Mesodermal cell (in vitro differentiated cells): ENCODE data around the gene CMIP.

Experiments used
- H3K27ac ChIP-seq: 2 replicates; pipeline ENCODE4 v1.7.0; 2013; ENCODE audit warnings: mild to moderate bottlenecking, low read depth, low read length, moderate library complexity; ENCODE audit not compliant: severe bottlenecking
- H3K36me3 ChIP-seq: 2 replicates; pipeline ENCODE4 v1.7.1; 2013; ENCODE audit warnings: mild to moderate bottlenecking, low read length, moderate library complexity; ENCODE audit not compliant: control insufficient read depth, insufficient read depth
- H3K4me1 ChIP-seq: one replicate; pipeline ENCODE4 v1.7.1; 2013; ENCODE audit warnings: mild to moderate bottlenecking, low read length; ENCODE audit not compliant: insufficient read depth, control insufficient read depth, poor library complexity, severe bottlenecking
- H3K4me3 ChIP-seq: 2 replicates; pipeline ENCODE4 v1.7.0; 2013; ENCODE audit warnings: low read length, control low read depth, mild to moderate bottlenecking; ENCODE audit not compliant: insufficient read depth, poor library complexity, severe bottlenecking; ENCODE audit errors: extremely low read depth
- H3K9me3 ChIP-seq: 2 replicates; pipeline ENCODE4 v1.7.1; 2013; ENCODE audit warnings: mild to moderate bottlenecking, low read length, moderate library complexity; ENCODE audit not compliant: control insufficient read depth
- WGBS, 2 experiments: methylation state at CpG; one replicate each; pipeline ENCODE4 v1.1.5; 2013; ENCODE audit warnings: missing lambda C conversion rate in 2 of 2; ENCODE audit not compliant: insufficient coverage in 2 of 2; 5-methylcytosine and 5-hydroxymethylcytosine counted together

The CMIP gene

GRCh38 chr16:81473066-81473488 lies 28.5 kb downstream of the CMIP start:
- WGBS, 2 experiments, result 74 to 76% methylated on average over 12 of the region's 14 CpGs
- Histone ChIP-seq H3K36me3 (peaks cover 51% of the 10 kb centered on the region), H3K27ac (no peak overlapping the region), H3K9me3 (no peaks in the 10 kb centered on the region), H3K4me1 (peaks cover 10% of the 10 kb centered on the region), H3K4me3 (no peak overlapping the region)

GRCh38 chr16:81473558-81473957 lies 28.9 kb downstream of the CMIP start:
- 95 to 100% methylated on average over 4 to 9 of the region's 10 CpGs for WGBS, 2 experiments
- Histone ChIP-seq H3K27ac (no peak overlapping the region), H3K4me3 (no peak overlapping the region), H3K36me3 (peaks cover 51% of the 10 kb centered on the region), H3K4me1 (peaks cover 12% of the 10 kb centered on the region), H3K9me3 (no peaks in the 10 kb centered on the region)

- Histone ChIP-seq H3K27ac (no peak overlapping the region), H3K4me1 (peaks cover 19% of the 10 kb centered on the region), H3K36me3 (peaks cover 51% of the 10 kb centered on the region), H3K4me3 (no peak overlapping the region), H3K9me3 (no peaks in the 10 kb centered on the region)
- 95% methylated on average over 15 to 17 of the region's 20 CpGs for whole genome bisulfite sequencing, 2 experiments
These were observed 29.7 kb downstream of the CMIP start for GRCh38 chr16:81473969-81474959.

- Histone ChIP-seq H3K9me3 (no peaks in the 10 kb centered on the region), H3K4me1 (peaks cover 25% of the 10 kb centered on the region), H3K36me3 (peaks cover 27% of the 10 kb centered on the region), H3K27ac (no peak overlapping the region), H3K4me3 (no peak overlapping the region)
- 89 to 91% methylated on average over 15 to 17 of the region's 19 CpGs for WGBS, 2 experiments
These were observed 33.4 kb downstream of the CMIP start for GRCh38 chr16:81477697-81478693.

GRCh38 chr16:81478876-81479511 lies 34.4 kb downstream of the CMIP start:
- WGBS, 2 experiments, result 85 to 88% methylated on average over 10 to 13 of the region's 13 CpGs
- Histone ChIP-seq H3K9me3 (no peaks in the 10 kb centered on the region), H3K27ac (no peak overlapping the region), H3K36me3 (peaks cover 20% of the 10 kb centered on the region), H3K4me1 (peaks cover 25% of the 10 kb centered on the region), H3K4me3 (no peak overlapping the region)

GRCh38 chr16:81480606-81481206 lies 36.1 kb downstream of the CMIP start:
- Histone ChIP-seq H3K27ac (no peak overlapping the region), H3K9me3 (no peaks in the 10 kb centered on the region), H3K4me1 (peaks cover 25% of the 10 kb centered on the region), H3K36me3 (peaks cover 23% of the 10 kb centered on the region), H3K4me3 (no peak overlapping the region)
- 100% methylated on average over 7 of the region's 9 CpGs for WGBS, 2 experiments

- H3K4me3 ChIP-seq, result no peak overlapping the region
- peaks cover 28% of the 10 kb centered on the region for H3K4me1 ChIP-seq
- no peaks in the 10 kb centered on the region for H3K9me3 ChIP-seq
- peaks cover 23% of the 10 kb centered on the region for H3K36me3 ChIP-seq
- H3K27ac ChIP-seq, result peak overlapping the region; percentile 10
- 91 to 96% methylated on average over 9 to 10 of the region's 11 CpGs for WGBS, 2 experiments
These were observed 36.7 kb downstream of the CMIP start for GRCh38 chr16:81481207-81481821.

GRCh38 chr16:81482329-81483063 lies 37.9 kb downstream of the CMIP start:
- Histone ChIP-seq H3K4me3 (no peak overlapping the region), H3K9me3 (no peaks in the 10 kb centered on the region), H3K36me3 (peaks cover 16% of the 10 kb centered on the region), H3K4me1 (peaks cover 28% of the 10 kb centered on the region), H3K27ac (no peak overlapping the region)
- WGBS, 2 experiments, result 94 to 97% methylated on average over 13 of the region's 15 CpGs
